ENCODE data around the gene OTOP2.
A peak's percentile ranks its signal among the peaks of the same experiment; 100 is the strongest.
"Not testable (repeated sequence)": the region's sequence is repeated elsewhere in the genome, so short reads cannot be mapped to it uniquely, and the experiment has no call there.

Gene OTOP2

GRCh38 chr17:74954115-74954514 lies 30.0 kb downstream of the OTOP2 start:
- DNase-seq: no peak

GRCh38 chr17:74954665-74955421 lies 30.8 kb downstream of the OTOP2 start:
- peak; percentile 66 to 82 for DNase-seq

- DNase-seq: no peak
Measured at GRCh38 chr17:74956093-74956492, 32.0 kb downstream of the OTOP2 start.

GRCh38 chr17:74957935-74958740 lies 34.1 kb downstream of the OTOP2 start:
- DNase-seq: peak; percentile 66 to 72

GRCh38 chr17:74959826-74960515 lies 35.9 kb downstream of the OTOP2 start:
- DNase-seq: no peak

- DNase-seq: peak; percentile 88 to 92
Measured at GRCh38 chr17:74960570-74961342, 36.7 kb downstream of the OTOP2 start.

- peak; percentile 88 to 90 for DNase-seq
Measured at GRCh38 chr17:74961657-74962350, 37.7 kb downstream of the OTOP2 start.

- no peak for DNase-seq
Measured at GRCh38 chr17:74962622-74963394, 38.7 kb downstream of the OTOP2 start.

GRCh38 chr17:74963656-74964055 lies 39.6 kb downstream of the OTOP2 start:
- DNase-seq: peak; percentile 74 to 82

GRCh38 chr17:74964246-74964761 lies 40.2 kb downstream of the OTOP2 start:
- DNase-seq: no peak

- DNase-seq: no peak
Measured at GRCh38 chr17:74964988-74965622, 41.0 kb downstream of the OTOP2 start.

- DNase-seq: no peak
Measured at GRCh38 chr17:74968361-74968780, 44.3 kb downstream of the OTOP2 start.

GRCh38 chr17:74969501-74969900 lies 45.4 kb downstream of the OTOP2 start:
- not testable (repeated sequence) for DNase-seq

GRCh38 chr17:74970395-74970794 lies 46.3 kb downstream of the OTOP2 start:
- DNase-seq: no peak

- DNase-seq: no peak
Measured at GRCh38 chr17:74971069-74971841, 47.2 kb downstream of the OTOP2 start.

- no peak for DNase-seq
Measured at GRCh38 chr17:74971842-74972106, 47.7 kb downstream of the OTOP2 start.

GRCh38 chr17:74972107-74972972 lies 48.3 kb downstream of the OTOP2 start, which contains the start of gene HID1:
Gene HID1, minus strand, starts transcription at chr17:74972759. Its CDS starts 103 bp downstream, at chr17:74972656.
- DNase-seq: peak in 1 of 2 experiments; percentile 33

- no peak for DNase-seq
Measured at GRCh38 chr17:74972973-74973328, 48.9 kb downstream of the OTOP2 start.

GRCh38 chr17:74975943-74976342 lies 51.9 kb downstream of the OTOP2 start:
- DNase-seq: no peak
